Stimulated activated naive B cell treated with anti-CD40 and anti-IgM and Interleukin-4, amounts not matched to agents 10 μg/mL and 1 μg/mL and 100 μg/mL, for 72 hours (primary cell): ENCODE data around the gene PLCB2.

Experiments
- ATAC-seq, 2 donors: fragments of 150-1000 bp; cut with Tn5 transposase; replicated peaks; 2 replicates each; pipeline ENCODE4 v1.10.0; 2021; ENCODE audit warnings: moderate library complexity in 1 of 2
- DNase-seq: peaks from one replicate; pipeline ENCODE4 v3.0.0; 2021
- H3K27ac Mint-ChIP-seq: one replicate; pipeline ENCODE4 v1.8.0; 2022; ENCODE audit warnings: mild to moderate bottlenecking, mixed read lengths
- H3K27me3 Mint-ChIP-seq, 2 donors: one replicate each; pipeline ENCODE4 v1.8.0; 2022; ENCODE audit warnings: mixed read lengths in 2 of 2
- H3K36me3 Mint-ChIP-seq, 2 donors: one replicate each; pipeline ENCODE4 v1.8.0; 2022; ENCODE audit warnings: mixed read lengths in 2 of 2, mild to moderate bottlenecking in 1 of 2
- H3K4me1 Mint-ChIP-seq, 2 donors: one replicate each; pipeline ENCODE4 v1.8.0; 2022; ENCODE audit warnings: mixed read lengths in 2 of 2, mild to moderate bottlenecking in 1 of 2
- H3K4me3 Mint-ChIP-seq, 2 donors: one replicate each; pipeline ENCODE4 v1.8.0; 2022; ENCODE audit warnings: mild to moderate bottlenecking in 2 of 2, mixed read lengths in 2 of 2, moderate library complexity in 1 of 2
- H3K9me3 Mint-ChIP-seq, 2 donors: one replicate each; pipeline ENCODE4 v1.8.0; 2022; ENCODE audit warnings: mixed read lengths in 2 of 2, mild to moderate bottlenecking in 1 of 2

The PLCB2 gene

GRCh38 chr15:40310993-40311392, 3.3 kb upstream of the PLCB2 start:
- Mint-ChIP-seq H3K9me3 (no peaks in the 10 kb centered on the region), H3K27me3 (peaks cover 8 to 11% of the 10 kb centered on the region in 2 donors), H3K4me3 (no peak overlapping the region), H3K36me3 (peaks cover 0 to 2% of the 10 kb centered on the region in 2 donors), H3K27ac (no peak overlapping the region), H3K4me1 (peaks cover 21 to 43% of the 10 kb centered on the region in 2 donors)
- no peak for DNase-seq
- ATAC-seq, result no peak

- peak; percentile 39 for DNase-seq
- no peaks in the 10 kb centered on the region for H3K9me3 Mint-ChIP-seq
- peak overlapping the region; percentile 38 for H3K27ac Mint-ChIP-seq
- ATAC-seq, result peak; percentile 26 to 44
- peaks cover 0 to 2% of the 10 kb centered on the region in 2 donors for H3K36me3 Mint-ChIP-seq
- peaks cover 1 to 4% of the 10 kb centered on the region in 2 donors for H3K27me3 Mint-ChIP-seq
- peak overlapping the region in 1 of 2 donors; percentile 93 for H3K4me3 Mint-ChIP-seq
- H3K4me1 Mint-ChIP-seq, result peaks cover 23 to 46% of the 10 kb centered on the region in 2 donors
Observed at GRCh38 chr15:40310001-40310959, 2.5 kb upstream of the PLCB2 start.

DNA sequence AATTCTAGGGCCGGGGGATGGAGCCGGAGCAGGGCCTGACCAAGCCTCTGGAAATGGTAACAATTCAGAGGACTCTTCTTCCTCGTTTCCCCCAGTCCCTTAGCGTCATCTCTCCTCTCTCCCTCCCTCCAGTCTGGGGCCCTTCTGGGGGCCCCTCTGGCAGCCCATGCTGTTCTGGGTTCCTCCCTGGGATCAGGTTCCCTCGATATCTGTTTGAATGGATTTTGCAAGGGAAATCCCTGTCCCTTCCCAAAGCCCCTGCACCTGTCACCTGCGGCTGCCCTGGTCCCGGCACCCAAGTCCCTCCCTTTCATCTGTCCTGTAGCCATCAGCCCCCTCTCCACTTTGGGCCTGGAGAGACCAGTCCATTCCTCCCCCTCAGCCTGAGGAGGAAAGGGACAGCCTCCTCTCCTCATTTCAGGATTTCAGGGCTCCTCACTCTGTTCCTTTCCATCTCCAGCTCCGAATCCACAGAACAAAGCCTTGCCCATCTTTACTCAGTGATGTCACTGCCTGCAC, 1.7 kb upstream of the PLCB2 start:
- Mint-ChIP-seq H3K4me3 (peak overlapping the region; percentile 93 to 96), H3K4me1 (peaks cover 23 to 46% of the 10 kb centered on the region in 2 donors), H3K36me3 (peaks cover 2 to 3% of the 10 kb centered on the region in 2 donors), H3K27me3 (no peaks in the 10 kb centered on the region), H3K27ac (peak overlapping the region; percentile 99), H3K9me3 (no peaks in the 10 kb centered on the region)
- ATAC-seq (no peak), DNase-seq (no peak)

DNA sequence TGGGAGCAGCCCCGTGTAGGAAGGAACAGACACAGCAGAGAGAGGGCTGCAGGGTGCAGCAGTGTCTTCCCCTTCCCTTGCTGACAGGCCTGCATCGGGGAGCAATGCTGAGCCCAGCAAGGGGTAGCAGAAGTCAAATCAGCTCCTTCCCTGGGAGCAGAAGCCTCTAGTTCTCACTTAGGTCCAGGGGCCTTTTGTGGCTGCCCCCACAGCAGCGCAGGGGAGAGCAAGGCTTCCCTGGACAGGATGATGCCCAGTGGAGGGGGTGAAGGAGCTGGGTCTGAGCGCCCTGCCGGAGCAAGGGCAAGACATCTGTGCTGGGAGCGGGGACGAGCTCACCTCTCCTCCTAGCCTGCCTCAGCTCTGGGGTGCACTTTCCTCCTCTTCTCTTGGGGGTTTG, 827 bp downstream of the PLCB2 start:
- Mint-ChIP-seq H3K27me3 (no peaks in the 10 kb centered on the region), H3K4me1 (peaks cover 23 to 43% of the 10 kb centered on the region in 2 donors), H3K4me3 (peak overlapping the region; percentile 93 to 96), H3K9me3 (no peaks in the 10 kb centered on the region), H3K27ac (peak overlapping the region; percentile 70), H3K36me3 (peaks cover 21 to 23% of the 10 kb centered on the region in 2 donors)
- DNase-seq (no peak), ATAC-seq (no peak)

DNA sequence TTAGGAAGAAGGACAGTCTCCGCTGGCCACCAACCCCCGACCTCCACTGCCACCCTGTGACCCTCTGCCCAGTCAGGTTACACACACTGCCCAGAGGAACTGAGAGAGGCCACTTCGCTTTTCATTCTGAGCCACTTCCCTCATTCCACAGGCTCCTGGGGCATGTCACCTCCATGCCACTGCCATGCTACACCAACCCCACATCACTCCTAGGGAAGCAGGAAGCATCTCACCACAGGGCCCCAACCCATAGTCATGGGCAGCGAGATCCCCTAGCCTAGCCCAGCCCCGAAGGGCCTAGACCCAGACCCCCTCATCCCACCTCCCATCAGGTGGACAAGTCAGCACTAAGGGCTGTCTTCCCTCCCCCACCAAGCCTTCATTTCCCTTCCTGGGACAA, 1.4 kb downstream of the PLCB2 start:
- Mint-ChIP-seq H3K27me3 (no peaks in the 10 kb centered on the region), H3K9me3 (no peaks in the 10 kb centered on the region), H3K4me1 (peaks cover 26 to 48% of the 10 kb centered on the region in 2 donors), H3K4me3 (peak overlapping the region; percentile 93 to 96), H3K27ac (peak overlapping the region; percentile 70), H3K36me3 (peaks cover 26 to 28% of the 10 kb centered on the region in 2 donors)
- ATAC-seq (no peak), DNase-seq (no peak)

DNA sequence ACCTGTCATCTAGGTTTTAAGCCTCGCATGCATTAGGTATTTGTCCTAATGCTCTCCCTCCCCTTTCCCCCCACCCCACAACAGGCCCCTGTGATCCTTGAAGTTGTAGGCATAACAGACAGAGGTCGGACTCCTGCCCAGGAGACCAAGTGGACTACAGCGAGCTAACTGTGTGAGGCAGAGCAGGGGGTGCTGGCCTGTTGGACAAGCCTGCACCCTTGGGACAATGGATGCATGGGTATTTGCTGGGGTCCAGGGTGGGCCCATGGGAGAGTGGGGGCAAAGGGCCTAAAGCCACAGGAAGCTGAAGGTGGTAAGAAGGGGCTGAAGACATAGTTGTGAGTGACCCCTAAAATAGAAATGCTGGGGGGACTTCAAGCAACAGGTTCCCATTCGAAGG, 2.5 kb downstream of the PLCB2 start:
- H3K4me1 Mint-ChIP-seq, result peaks cover 26 to 48% of the 10 kb centered on the region in 2 donors
- peaks cover 0 to 2% of the 10 kb centered on the region in 2 donors for H3K9me3 Mint-ChIP-seq
- no peaks in the 10 kb centered on the region for H3K27me3 Mint-ChIP-seq
- DNase-seq (no peak), ATAC-seq (no peak)
- H3K4me3 Mint-ChIP-seq, result no peak overlapping the region
- peak overlapping the region; percentile 51 for H3K27ac Mint-ChIP-seq
- peaks cover 31 to 38% of the 10 kb centered on the region in 2 donors for H3K36me3 Mint-ChIP-seq

GRCh38 chr15:40303576-40303975, 4.2 kb downstream of the PLCB2 start:
- no peak overlapping the region for H3K27ac Mint-ChIP-seq
- DNase-seq (no peak), ATAC-seq (no peak)
- H3K27me3 Mint-ChIP-seq, result no peaks in the 10 kb centered on the region
- peaks cover 15 to 32% of the 10 kb centered on the region in 2 donors for H3K4me1 Mint-ChIP-seq
- peaks cover 44 to 55% of the 10 kb centered on the region in 2 donors for H3K36me3 Mint-ChIP-seq
- H3K9me3 Mint-ChIP-seq, result peaks cover 0 to 4% of the 10 kb centered on the region in 2 donors
- no peak overlapping the region for H3K4me3 Mint-ChIP-seq

DNA sequence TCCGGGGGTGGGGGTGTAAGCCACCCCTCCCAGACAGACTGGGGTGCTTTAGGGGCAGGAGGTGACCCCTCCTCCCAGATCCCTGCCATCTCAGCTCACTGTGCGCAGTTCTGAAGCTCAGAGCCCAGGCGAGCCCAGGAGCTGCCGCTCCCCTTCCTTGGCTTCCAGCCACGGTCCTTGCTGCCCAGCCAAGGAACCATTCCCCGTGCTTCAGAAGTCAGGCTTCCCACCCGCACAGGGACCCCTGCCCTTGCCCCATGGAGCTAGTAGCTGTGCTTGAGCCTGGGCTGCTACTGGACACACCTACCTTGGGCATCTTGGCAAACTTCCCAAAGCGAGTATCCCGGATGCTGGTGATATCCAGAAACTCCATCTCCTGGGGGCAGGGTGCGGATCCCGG, 4.8 kb downstream of the PLCB2 start:
- Mint-ChIP-seq H3K9me3 (peaks cover 0 to 4% of the 10 kb centered on the region in 2 donors), H3K4me1 (peaks cover 15 to 26% of the 10 kb centered on the region in 2 donors), H3K4me3 (no peak overlapping the region), H3K36me3 (peaks cover 50 to 61% of the 10 kb centered on the region in 2 donors), H3K27ac (no peak overlapping the region), H3K27me3 (no peaks in the 10 kb centered on the region)
- ATAC-seq (no peak), DNase-seq (no peak)

DNA sequence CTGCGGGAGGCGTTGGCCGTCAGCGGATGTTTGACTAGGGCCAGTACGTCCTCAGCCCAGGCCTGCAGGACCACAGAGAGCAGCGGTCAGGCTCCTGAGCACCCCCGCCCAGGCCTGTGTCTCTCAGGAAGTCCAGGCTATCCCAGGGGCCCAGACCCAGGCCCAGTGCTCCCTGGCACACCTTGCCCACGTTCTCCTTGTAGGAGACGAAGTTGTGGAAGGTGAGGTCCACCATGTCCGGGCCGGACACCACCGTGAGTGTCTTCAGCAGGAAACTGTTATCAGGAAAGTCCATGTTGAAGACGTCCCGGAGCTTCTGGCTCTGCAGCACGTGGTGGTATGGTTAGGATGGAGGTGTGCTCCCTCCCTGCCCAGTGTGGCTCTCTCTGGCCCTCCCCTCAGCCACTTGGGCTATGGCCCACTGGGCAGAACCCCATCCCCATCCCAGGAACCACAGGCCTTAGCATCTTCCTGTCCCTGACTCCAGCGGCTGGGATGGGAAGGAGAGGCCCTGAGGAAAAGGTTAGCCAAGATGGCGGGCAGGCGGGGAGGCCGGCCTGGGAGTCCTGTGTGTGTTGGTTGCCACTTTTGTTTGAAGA, 5.3 kb downstream of the PLCB2 start:
- no peaks in the 10 kb centered on the region for H3K27me3 Mint-ChIP-seq
- H3K4me1 Mint-ChIP-seq, result peaks cover 13 to 23% of the 10 kb centered on the region in 2 donors
- peaks cover 0 to 4% of the 10 kb centered on the region in 2 donors for H3K9me3 Mint-ChIP-seq
- no peak overlapping the region for H3K27ac Mint-ChIP-seq
- peaks cover 51 to 67% of the 10 kb centered on the region in 2 donors for H3K36me3 Mint-ChIP-seq
- DNase-seq, result no peak
- no peak for ATAC-seq
- no peak overlapping the region for H3K4me3 Mint-ChIP-seq

DNA sequence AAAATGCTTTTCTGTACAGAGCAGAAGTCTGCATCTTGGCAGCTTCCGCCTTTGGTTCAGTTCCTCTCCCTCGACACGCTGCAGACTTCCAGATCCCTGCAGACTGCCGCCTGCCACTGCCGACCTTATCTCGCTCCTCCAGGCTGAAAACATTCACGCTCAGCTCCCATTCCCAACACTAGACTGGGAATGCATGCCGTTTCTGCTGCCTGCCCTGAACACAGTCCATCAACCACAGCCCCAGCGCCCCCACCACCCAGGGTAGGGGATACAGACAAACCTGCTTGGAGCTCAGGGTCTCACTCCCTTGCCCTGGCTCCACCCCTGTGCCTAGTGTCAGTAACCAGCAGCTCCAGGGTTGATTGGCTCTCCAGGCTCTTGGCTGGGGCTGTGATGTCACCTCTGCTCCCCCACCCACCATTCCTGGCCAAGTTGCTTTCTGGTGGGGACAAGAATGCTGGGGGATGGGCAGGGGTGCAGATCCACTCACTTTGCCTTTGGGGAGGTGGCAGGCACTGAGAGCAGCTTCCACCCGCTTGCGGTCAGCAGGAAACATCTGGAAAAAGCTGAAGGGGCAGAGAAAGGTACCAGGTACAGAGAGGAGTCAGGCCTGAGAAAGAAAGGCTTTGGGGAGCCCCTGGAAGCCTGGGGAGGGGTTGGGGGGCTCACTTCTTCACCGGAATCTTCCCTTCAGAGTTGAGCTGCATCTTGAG, 6.1 kb downstream of the PLCB2 start:
- Mint-ChIP-seq H3K36me3 (peaks cover 53 to 73% of the 10 kb centered on the region in 2 donors), H3K4me3 (no peak overlapping the region), H3K27ac (no peak overlapping the region), H3K9me3 (peaks cover 0 to 4% of the 10 kb centered on the region in 2 donors), H3K27me3 (no peaks in the 10 kb centered on the region), H3K4me1 (peaks cover 11 to 15% of the 10 kb centered on the region in 2 donors)
- ATAC-seq (no peak), DNase-seq (no peak)

DNA sequence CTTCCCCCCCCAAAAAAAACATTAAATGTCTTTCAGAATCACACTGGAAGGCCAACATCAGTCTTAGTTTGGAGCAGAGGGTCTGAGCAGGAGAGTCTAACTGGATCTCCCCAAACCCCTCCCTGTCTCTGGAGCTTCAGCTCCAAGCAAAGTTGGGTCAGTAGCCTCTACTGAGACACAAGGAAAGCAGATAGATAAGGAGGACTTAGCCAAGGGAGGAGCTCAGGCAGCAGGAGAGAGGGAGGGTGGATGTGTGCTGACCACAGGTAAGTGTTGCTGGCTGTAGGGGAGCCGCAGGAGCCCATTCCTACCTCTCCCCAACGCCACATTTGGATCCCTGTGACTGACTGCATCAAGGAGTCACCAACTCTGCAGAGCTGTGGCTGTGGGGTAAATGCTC, 7.0 kb downstream of the PLCB2 start:
- ATAC-seq (no peak), DNase-seq (no peak)
- Mint-ChIP-seq H3K9me3 (peaks cover 0 to 4% of the 10 kb centered on the region in 2 donors), H3K27me3 (no peaks in the 10 kb centered on the region), H3K36me3 (peaks cover 56 to 77% of the 10 kb centered on the region in 2 donors), H3K4me1 (peaks cover 5 to 7% of the 10 kb centered on the region in 2 donors), H3K4me3 (no peak overlapping the region), H3K27ac (no peak overlapping the region)

DNA sequence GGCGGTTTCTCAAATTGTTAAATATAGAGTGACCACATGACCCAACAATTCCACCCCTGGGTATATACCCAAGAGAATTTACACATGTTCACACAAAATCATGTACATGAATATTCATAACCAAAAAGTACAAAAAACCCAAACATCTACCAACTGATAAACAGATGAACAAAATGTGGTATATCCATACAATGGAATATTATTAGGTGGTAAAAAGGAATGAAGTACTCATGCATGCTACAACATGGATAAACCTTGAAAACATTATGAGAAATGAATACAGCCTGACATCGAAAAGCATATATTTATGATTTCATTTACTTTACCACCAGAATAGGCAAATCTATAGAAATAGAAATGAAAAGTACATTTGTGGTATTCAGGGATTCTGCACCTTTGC, 7.4 kb downstream of the PLCB2 start:
- no peak overlapping the region for H3K4me3 Mint-ChIP-seq
- ATAC-seq, result no peak
- H3K36me3 Mint-ChIP-seq, result peaks cover 56 to 80% of the 10 kb centered on the region in 2 donors
- no peak overlapping the region for H3K27ac Mint-ChIP-seq
- no peak for DNase-seq
- peaks cover 0 to 4% of the 10 kb centered on the region in 2 donors for H3K9me3 Mint-ChIP-seq
- no peaks in the 10 kb centered on the region for H3K27me3 Mint-ChIP-seq
- peaks cover 7 to 8% of the 10 kb centered on the region in 2 donors for H3K4me1 Mint-ChIP-seq

DNA sequence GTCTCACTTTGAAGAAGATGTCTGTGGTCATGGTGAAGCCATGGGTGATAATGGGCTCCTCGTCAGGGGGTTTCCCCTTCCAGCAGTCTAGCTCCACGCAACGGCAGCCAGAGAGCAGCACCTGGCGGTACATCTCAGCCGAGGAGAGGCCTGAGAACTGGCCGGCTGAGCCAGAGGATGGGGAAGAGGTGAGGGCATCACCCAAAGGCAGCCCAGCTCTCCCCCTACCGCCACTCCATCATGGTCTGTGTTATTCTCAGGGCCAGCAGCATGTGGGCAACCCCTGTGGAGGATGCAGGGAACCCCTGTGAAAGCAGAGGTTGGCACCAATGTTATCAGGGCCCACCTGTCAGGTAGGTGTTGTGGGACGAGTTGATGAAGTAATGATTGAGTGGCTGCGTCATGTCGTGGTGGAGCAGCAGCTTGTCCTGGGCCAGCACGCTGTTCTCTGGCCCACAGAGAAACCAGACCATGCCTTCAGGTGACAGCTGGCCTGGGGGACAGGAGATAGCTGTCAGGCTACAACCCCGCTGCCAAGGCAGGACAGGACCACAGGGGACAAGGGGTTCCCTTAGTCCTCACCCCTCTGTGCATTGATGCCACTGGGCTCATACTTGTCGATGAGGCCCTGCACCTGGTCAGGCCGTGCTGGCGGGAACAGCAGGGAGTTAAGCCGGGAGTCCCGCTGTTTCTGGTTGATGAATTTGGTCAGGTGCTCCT, 9.4 kb downstream of the PLCB2 start:
- H3K27me3 Mint-ChIP-seq, result no peaks in the 10 kb centered on the region
- peaks cover 0 to 4% of the 10 kb centered on the region in 2 donors for H3K9me3 Mint-ChIP-seq
- H3K36me3 Mint-ChIP-seq, result peaks cover 53 to 78% of the 10 kb centered on the region in 2 donors
- H3K4me1 Mint-ChIP-seq, result peaks cover 7% of the 10 kb centered on the region in 2 donors
- DNase-seq, result no peak
- H3K4me3 Mint-ChIP-seq, result no peak overlapping the region
- no peak overlapping the region for H3K27ac Mint-ChIP-seq
- no peak for ATAC-seq
